ENCODE measurements around the gene CYP2A7.
"Not testable (repeated sequence)": the region's sequence is repeated elsewhere in the genome, so short reads cannot be mapped to it uniquely, and the experiment has no call there.

CYP2A7 gene

GRCh38 chr19:40838477-40838876 is 43.6 kb downstream of the CYP2A7 start:
- not testable (repeated sequence) for DNase-seq

- no peak for DNase-seq
These were observed 45.1 kb downstream of the CYP2A7 start for GRCh38 chr19:40836754-40837429.

GRCh38 chr19:40833728-40834533 is 48.1 kb downstream of the CYP2A7 start:
- DNase-seq: not testable (repeated sequence)

- not testable (repeated sequence) for DNase-seq
These were observed 49.6 kb downstream of the CYP2A7 start for GRCh38 chr19:40832431-40832790.

GRCh38 chr19:40831502-40832430 is 50.3 kb downstream of the CYP2A7 start:
- DNase-seq: peak; percentile 7

- not testable (repeated sequence) for DNase-seq
These were observed 51.3 kb downstream of the CYP2A7 start for GRCh38 chr19:40830741-40831140.

GRCh38 chr19:40829205-40829604 is 52.8 kb downstream of the CYP2A7 start:
- no peak for DNase-seq

- DNase-seq: no peak
These were observed 54.4 kb downstream of the CYP2A7 start for GRCh38 chr19:40827386-40828247.

GRCh38 chr19:40826699-40827385 is 55.2 kb downstream of the CYP2A7 start:
- DNase-seq: not testable (repeated sequence)

- DNase-seq: not testable (repeated sequence)
These were observed 55.7 kb downstream of the CYP2A7 start for GRCh38 chr19:40826312-40826698.

GRCh38 chr19:40825460-40826095 is 56.5 kb downstream of the CYP2A7 start:
- not testable (repeated sequence) for DNase-seq

Data from DMS79 (cell line).